ENCODE results near the gene TRIM32.

The TRIM32 gene, protein sequence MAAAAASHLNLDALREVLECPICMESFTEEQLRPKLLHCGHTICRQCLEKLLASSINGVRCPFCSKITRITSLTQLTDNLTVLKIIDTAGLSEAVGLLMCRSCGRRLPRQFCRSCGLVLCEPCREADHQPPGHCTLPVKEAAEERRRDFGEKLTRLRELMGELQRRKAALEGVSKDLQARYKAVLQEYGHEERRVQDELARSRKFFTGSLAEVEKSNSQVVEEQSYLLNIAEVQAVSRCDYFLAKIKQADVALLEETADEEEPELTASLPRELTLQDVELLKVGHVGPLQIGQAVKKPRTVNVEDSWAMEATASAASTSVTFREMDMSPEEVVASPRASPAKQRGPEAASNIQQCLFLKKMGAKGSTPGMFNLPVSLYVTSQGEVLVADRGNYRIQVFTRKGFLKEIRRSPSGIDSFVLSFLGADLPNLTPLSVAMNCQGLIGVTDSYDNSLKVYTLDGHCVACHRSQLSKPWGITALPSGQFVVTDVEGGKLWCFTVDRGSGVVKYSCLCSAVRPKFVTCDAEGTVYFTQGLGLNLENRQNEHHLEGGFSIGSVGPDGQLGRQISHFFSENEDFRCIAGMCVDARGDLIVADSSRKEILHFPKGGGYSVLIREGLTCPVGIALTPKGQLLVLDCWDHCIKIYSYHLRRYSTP

DNA sequence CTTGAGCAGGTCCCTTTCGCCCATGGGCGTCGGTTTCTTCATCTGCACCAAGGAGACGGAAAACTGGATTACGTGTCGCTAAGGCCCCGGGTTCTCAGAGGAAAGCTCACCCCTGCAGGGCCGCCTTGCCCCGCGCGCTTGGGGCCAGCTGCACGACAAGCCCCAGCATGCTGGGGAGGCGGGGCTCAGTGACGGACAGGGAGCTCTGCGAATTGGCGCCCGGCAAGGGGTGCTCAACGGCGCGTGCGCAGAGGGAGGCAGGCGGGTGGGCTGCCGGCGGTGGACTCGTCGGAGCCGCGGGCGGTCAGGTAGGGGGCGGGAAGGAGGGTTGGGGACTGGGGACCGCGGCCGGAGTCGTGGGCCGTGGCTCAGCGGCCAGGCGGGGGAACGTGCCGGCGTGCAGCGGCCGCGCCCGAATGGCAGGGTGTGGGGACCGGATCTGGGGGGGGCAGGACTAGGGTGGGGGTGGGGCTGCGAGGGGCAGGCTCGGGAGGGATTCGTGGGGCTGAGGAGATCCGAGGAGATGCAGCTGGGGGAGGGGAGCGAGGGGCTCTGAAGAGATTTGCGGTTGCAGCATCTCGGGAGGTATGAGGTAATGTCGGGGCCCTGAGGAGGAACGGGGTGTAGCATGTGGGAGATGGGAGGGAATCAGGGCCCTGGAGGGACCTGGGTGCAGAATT lies at the start of gene TRIM32:
TRIM32 (plus strand) TSS at position 232 of the 680 bp plus-strand sequence. CDS start 10,438 bp downstream, outside the sequence.
- peak within 1 kb of the TSS; percentile 85 for H3K4me3 ChIP-seq (ENCODE audit: low read depth, low read length)
- in situ Hi-C loops (cut with HindIII; ENCODE audit: low sequenced_read_pairs): no loop called here
- peak; percentile 85 for DNase-seq (ENCODE audit: low read depth, low spot score)
- TF ChIP-seq, protein P1, sequence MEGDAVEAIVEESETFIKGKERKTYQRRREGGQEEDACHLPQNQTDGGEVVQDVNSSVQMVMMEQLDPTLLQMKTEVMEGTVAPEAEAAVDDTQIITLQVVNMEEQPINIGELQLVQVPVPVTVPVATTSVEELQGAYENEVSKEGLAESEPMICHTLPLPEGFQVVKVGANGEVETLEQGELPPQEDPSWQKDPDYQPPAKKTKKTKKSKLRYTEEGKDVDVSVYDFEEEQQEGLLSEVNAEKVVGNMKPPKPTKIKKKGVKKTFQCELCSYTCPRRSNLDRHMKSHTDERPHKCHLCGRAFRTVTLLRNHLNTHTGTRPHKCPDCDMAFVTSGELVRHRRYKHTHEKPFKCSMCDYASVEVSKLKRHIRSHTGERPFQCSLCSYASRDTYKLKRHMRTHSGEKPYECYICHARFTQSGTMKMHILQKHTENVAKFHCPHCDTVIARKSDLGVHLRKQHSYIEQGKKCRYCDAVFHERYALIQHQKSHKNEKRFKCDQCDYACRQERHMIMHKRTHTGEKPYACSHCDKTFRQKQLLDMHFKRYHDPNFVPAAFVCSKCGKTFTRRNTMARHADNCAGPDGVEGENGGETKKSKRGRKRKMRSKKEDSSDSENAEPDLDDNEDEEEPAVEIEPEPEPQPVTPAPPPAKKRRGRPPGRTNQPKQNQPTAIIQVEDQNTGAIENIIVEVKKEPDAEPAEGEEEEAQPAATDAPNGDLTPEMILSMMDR (IDR thresholded peaks at IDR 0.05; ENCODE audit: low read depth, low read length): no peak

DNA sequence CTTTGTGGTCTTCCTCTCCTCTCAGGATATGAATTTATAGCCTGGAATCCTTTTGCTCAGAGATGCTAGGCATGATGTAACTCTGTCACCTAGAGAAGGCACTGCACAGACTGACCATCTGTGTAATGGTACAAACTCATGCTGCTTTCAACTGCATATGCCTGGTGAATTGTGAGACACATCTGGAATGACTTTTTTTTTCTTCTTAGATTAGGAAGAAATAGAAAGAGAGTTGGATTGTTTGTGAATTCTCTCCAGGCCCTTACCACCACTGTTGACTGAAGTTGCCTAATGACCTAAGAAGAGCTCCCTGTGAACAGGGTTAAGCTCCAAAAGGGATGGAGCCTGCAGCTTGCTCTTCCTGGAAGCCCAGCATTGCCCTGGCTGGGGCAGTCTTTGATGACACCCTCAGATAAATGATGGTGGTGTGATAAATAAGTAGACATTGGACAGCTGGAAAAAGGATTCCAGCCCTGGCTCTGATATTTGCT lies 47.8 kb upstream of the TRIM32 start:
- TF ChIP-seq, protein P1 (IDR thresholded peaks at IDR 0.05; ENCODE audit: low read depth, low read length): no peak
- no peak overlapping the region for H3K4me3 ChIP-seq (ENCODE audit: low read depth, low read length)
- in situ Hi-C loops (cut with HindIII; ENCODE audit: low sequenced_read_pairs): no loop called here
- DNase-seq (ENCODE audit: low read depth, low spot score): peak; percentile 17

DNA sequence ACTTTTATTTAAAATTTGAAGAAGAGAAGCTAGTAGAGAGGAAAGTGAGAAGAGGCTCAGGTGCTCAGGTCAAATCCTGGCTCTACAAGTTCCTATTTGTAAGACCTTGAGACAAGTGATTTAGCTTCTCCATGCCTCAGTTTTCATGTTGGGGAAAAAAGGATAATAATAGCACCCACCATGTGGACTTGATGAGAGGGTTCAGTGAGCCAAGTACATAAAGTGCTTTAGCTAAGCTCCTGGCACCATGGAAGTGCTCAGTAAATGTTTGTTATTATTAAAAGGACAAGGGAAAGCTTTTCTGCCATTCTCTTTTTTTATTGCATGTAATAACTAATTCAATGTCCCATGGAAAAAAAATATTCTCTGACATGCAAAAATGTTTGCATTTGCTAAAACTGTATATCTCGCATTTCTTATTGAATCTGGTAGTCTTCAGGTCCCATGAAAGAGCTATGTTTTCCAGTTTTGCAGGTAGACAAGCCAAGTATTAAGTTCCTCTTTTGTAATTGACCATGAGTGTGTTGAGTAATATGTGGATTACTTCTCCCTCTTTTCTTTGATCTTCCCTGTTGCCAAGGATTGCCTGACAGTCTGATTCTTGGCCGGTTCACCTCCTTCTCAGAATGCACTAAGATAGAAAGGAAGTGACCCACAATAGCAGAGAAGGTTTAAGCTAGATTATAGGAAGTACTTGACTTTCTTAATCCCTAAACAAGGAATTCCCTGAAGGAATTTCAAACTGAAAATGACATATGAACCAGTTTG lies 45.6 kb upstream of the TRIM32 start:
- in situ Hi-C loops (cut with HindIII; ENCODE audit: low sequenced_read_pairs): no loop called here
- no peak for DNase-seq (ENCODE audit: low read depth, low spot score)
- TF ChIP-seq, protein P1 (IDR thresholded peaks at IDR 0.05; ENCODE audit: low read depth, low read length): no peak

DNA sequence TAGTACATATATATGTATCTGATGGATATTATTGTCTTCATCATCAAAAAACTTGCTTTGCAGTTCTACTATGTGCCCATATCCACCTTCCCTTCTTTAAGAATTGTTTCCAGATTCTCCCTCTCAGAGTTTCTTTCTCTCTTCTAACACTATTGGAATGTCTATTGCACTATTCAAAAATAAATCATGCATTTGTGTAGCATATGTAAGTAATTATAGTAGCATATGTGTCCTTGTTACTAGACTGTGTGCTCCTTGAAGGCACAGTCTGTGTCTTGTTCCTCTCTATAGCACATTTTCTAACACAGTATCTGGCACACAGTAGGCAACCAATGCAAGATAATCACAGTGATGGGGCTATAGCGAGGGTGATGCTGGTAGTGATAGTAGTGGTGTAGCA lies 43.4 kb upstream of the TRIM32 start:
- no peak overlapping the region for H3K4me3 ChIP-seq (ENCODE audit: low read depth, low read length)
- TF ChIP-seq, protein P1 (IDR thresholded peaks at IDR 0.05; ENCODE audit: low read depth, low read length): no peak
- in situ Hi-C loops (cut with HindIII; ENCODE audit: low sequenced_read_pairs): no loop called here
- no peak for DNase-seq (ENCODE audit: low read depth, low spot score)

More for the DNA sequence above, 45.6 kb upstream of the TRIM32 start:
- H3K4me3 ChIP-seq (ENCODE audit: low read depth, low read length): no peak overlapping the region

DNA sequence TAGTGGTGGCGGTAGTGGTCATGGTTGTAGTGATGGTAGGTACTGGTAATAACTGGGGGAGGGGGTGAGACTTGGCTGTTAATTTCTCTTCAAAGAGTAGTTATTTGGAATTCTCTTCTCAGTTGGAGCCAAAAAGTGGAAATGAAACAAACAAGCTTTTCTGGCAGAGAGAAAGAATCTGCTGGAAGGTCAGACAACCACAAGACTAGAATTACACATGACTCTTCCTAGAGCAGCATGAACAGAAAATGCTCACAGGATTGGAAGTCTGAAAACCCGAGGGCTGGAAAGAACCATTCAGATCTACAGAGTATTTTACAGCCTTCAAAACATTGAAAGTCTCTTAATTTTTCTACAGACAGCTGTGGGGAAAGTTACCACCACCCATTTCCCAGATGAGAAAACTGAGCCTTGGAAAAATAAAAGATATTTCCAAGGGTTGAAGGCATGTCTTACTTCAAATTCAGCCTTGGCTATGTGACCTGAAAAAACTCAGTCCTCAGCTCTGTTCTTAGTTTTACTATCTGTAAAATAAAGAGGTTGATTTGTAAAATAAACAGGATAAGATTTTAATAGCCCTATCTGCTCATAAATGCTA lies 42.9 kb upstream of the TRIM32 start:
- in situ Hi-C loops (cut with HindIII; ENCODE audit: low sequenced_read_pairs): no loop called here
- TF ChIP-seq, protein P1 (IDR thresholded peaks at IDR 0.05; ENCODE audit: low read depth, low read length): no peak
- no peak overlapping the region for H3K4me3 ChIP-seq (ENCODE audit: low read depth, low read length)
- DNase-seq (ENCODE audit: low read depth, low spot score): peak; percentile 70
